Neural crest cell (in vitro differentiated cells): ENCODE results near the gene C1orf141. TPM values are rescaled to one million over a fixed set of nuclear protein-coding genes. Genes with fewer than 3 reads are reported as not detected.

Source experiments
- DNase-seq: peaks from one replicate; pipeline ENCODE4 v3.0.0; 2021; ENCODE audit warnings: low read depth, mixed read lengths, low spot score
- H3K27ac Mint-ChIP-seq: one replicate; pipeline ENCODE4 v1.8.0; 2021; ENCODE audit warnings: mild to moderate bottlenecking, mixed read lengths; ENCODE audit not compliant: unreplicated experiment
- H3K27me3 Mint-ChIP-seq: 2 replicates; pipeline ENCODE4 v1.8.0; 2021; ENCODE audit warnings: low read depth, mild to moderate bottlenecking, mixed read lengths
- H3K36me3 Mint-ChIP-seq: 2 replicates; pipeline ENCODE4 v1.8.0; 2021; ENCODE audit warnings: low read depth, mild to moderate bottlenecking, mixed read lengths
- H3K4me1 Mint-ChIP-seq: 2 replicates; pipeline ENCODE4 v1.8.0; 2021; ENCODE audit warnings: mixed read lengths
- H3K4me3 Mint-ChIP-seq: one replicate; pipeline ENCODE4 v1.8.0; 2021; ENCODE audit warnings: mild to moderate bottlenecking, mixed read lengths
- H3K9me3 Mint-ChIP-seq: 2 replicates; pipeline ENCODE4 v1.8.0; 2021; ENCODE audit warnings: mixed read lengths
- total RNA-seq: library from RNA; stranded (reverse); gene quantifications from 2 replicates; pipeline ENCODE4 v1.2.1, GENCODE V29; 2021
- TF ChIP-seq, protein P1 (sequence below): fragments of 200-600 bp; sonication (generic); conservative IDR thresholded peaks from 2 replicates; pipeline ENCODE4 v1.5.0; 2021; ENCODE audit warnings: antibody characterized with exemption, mild to moderate bottlenecking

C1orf141 gene
- total RNA-seq, 1 donor from 2014 or later, result not detected

DNA sequence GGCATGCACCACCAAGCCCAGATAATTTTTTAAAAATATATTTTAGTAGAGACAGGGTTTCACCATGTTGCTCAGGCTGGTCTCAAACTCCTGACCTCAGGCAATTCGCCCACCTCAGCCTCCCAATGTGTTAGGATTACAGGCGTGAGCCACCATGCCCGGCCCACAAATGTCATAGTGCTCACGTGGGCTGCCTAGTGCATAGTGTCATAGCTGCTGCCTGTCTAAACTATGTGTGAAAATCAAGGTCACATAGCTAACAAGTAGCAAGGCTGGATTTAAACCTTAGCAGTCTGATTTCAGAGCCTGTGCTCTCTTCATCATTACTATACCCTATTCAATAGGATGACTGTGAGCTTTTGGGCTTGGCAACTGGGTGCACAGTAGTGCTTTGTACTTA lies 10.3 kb downstream of the C1orf141 start:
- no peak overlapping the region for H3K27ac Mint-ChIP-seq
- no peaks in the 10 kb centered on the region for H3K4me1 Mint-ChIP-seq
- TF ChIP-seq, protein P1, sequence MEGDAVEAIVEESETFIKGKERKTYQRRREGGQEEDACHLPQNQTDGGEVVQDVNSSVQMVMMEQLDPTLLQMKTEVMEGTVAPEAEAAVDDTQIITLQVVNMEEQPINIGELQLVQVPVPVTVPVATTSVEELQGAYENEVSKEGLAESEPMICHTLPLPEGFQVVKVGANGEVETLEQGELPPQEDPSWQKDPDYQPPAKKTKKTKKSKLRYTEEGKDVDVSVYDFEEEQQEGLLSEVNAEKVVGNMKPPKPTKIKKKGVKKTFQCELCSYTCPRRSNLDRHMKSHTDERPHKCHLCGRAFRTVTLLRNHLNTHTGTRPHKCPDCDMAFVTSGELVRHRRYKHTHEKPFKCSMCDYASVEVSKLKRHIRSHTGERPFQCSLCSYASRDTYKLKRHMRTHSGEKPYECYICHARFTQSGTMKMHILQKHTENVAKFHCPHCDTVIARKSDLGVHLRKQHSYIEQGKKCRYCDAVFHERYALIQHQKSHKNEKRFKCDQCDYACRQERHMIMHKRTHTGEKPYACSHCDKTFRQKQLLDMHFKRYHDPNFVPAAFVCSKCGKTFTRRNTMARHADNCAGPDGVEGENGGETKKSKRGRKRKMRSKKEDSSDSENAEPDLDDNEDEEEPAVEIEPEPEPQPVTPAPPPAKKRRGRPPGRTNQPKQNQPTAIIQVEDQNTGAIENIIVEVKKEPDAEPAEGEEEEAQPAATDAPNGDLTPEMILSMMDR, result no peak
- peaks cover 4% of the 10 kb centered on the region for H3K9me3 Mint-ChIP-seq
- H3K36me3 Mint-ChIP-seq, result no peaks in the 10 kb centered on the region
- H3K4me3 Mint-ChIP-seq, result no peak overlapping the region
- H3K27me3 Mint-ChIP-seq, result no peaks in the 10 kb centered on the region
- DNase-seq, result no peak

DNA sequence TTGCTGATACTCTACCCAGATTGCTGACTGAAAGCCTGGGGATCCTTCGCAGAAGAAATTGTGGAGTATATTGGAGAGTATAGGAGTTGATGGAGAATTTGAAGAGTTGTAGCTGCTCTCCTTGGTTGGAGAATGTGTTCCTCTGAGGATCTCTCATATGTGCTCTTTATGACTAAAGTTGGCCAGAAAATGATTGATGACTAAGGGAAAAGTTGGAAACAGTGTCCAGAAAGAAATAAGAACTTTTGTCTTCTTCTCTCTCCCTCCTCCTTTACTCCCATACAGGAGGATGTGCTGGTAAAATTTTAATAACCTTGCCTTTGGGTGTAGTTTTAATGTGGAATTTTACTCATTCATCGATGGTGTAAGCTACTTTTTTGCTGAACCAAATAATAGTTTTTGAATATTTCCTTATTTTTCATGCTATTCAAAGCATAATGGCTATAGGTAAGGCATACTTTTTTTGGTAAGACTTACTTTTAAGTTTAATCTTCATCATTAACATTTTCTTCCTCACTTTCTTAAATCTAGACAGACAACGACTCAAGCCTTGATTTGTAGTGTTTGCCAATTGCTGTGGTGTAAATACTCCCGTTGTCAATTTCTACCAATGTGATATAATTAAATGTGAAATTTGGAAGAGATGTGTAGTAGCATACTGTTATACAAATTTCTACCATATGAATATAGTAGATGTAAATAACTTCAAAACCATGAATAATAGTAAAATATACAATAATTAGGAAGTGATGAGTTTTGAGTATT lies 13.7 kb downstream of the C1orf141 start:
- H3K4me1 Mint-ChIP-seq, result no peaks in the 10 kb centered on the region
- TF ChIP-seq, protein P1, result no peak
- H3K36me3 Mint-ChIP-seq, result no peaks in the 10 kb centered on the region

DNA sequence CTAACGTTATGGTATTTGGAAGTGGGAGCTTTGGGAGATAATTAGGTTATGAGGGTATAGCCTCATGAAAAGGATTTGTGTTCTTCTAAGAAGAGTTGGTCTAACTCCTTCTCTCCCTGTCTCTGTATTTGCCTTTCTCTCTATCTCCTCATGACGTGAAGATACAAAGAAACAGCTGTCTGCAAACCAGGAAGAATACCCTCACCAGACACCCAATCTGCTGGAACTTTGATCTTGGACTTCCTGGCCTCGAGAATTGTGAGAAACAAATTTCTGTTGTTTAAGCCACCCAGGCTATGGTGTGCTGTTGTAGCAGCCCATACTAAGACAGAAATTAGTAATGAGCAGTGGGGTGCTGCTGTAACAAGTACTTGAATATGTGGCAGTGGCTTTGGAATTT lies 16.1 kb downstream of the C1orf141 start:
- no peaks in the 10 kb centered on the region for H3K27me3 Mint-ChIP-seq
- no peak overlapping the region for H3K27ac Mint-ChIP-seq
- no peak for DNase-seq
- TF ChIP-seq, protein P1, result no peak
- H3K4me1 Mint-ChIP-seq, result no peaks in the 10 kb centered on the region
- no peak overlapping the region for H3K4me3 Mint-ChIP-seq
- peaks cover 7% of the 10 kb centered on the region for H3K9me3 Mint-ChIP-seq
- no peaks in the 10 kb centered on the region for H3K36me3 Mint-ChIP-seq

More for the DNA sequence above, 13.7 kb downstream of the C1orf141 start:
- H3K4me3 Mint-ChIP-seq, result no peak overlapping the region
- peaks cover 7% of the 10 kb centered on the region for H3K9me3 Mint-ChIP-seq
- no peak overlapping the region for H3K27ac Mint-ChIP-seq
- no peaks in the 10 kb centered on the region for H3K27me3 Mint-ChIP-seq
- no peak for DNase-seq

DNA sequence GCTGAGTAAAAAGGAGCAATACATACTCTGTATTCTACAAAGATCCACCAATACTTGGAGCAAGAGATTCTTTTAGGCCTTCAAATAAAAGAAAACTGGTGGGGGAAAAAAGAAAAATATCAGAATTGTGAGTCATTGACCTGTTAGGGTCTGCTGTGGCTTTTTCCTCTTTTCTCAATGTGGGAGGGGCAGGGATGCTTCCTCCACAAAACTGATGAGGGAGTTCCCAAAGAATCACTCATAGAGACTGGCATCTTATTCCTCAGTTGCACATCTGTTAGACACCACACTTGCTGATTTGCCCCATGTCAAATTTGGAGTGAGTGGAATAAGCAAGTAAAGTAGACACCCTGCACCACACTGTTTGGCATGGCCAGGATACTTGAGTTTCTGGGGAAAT lies 16.6 kb downstream of the C1orf141 start:
- H3K9me3 Mint-ChIP-seq, result peaks cover 7% of the 10 kb centered on the region
- no peak for DNase-seq
- TF ChIP-seq, protein P1, result no peak
- H3K36me3 Mint-ChIP-seq, result no peaks in the 10 kb centered on the region
- H3K27me3 Mint-ChIP-seq, result no peaks in the 10 kb centered on the region
- H3K27ac Mint-ChIP-seq, result no peak overlapping the region
- H3K4me3 Mint-ChIP-seq, result no peak overlapping the region
- no peaks in the 10 kb centered on the region for H3K4me1 Mint-ChIP-seq

DNA sequence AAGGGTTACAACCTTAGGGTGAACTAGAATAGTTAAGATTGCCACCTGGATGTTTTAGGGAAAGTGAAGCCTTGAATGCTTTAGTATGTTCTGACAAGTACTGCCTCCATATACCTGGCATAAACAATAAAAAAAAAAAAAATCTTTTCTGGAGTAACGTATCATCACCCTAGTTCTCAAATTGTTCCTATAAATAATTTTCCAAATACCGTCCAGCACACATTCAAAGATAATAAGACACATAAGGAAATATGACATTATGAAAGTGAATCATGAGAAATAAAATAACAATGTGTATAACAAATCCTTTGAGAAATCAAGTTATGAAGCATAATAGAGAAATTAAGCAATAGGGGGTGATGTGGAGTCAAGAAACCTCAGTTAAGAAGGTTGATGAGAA lies 20.6 kb downstream of the C1orf141 start:
- Mint-ChIP-seq H3K27me3 (no peaks in the 10 kb centered on the region), H3K4me1 (no peaks in the 10 kb centered on the region), H3K36me3 (no peaks in the 10 kb centered on the region), H3K4me3 (no peak overlapping the region), H3K27ac (no peak overlapping the region), H3K9me3 (peaks cover 3% of the 10 kb centered on the region)
- TF ChIP-seq, protein P1, result no peak
- DNase-seq, result no peak
